HG03196 (cell line): ENCODE results near the gene DIRAS1.
"Not testable (repeated sequence)": the region's sequence is repeated elsewhere in the genome, so short reads cannot be mapped to it uniquely, and the experiment has no call there.

Experiments
- ATAC-seq: cut with Tn5 transposase; IDR thresholded peaks from one replicate; pipeline ENCODE4 v1.9.1; 2021; ENCODE audit not compliant: unreplicated experiment

The DIRAS1 gene

DNA sequence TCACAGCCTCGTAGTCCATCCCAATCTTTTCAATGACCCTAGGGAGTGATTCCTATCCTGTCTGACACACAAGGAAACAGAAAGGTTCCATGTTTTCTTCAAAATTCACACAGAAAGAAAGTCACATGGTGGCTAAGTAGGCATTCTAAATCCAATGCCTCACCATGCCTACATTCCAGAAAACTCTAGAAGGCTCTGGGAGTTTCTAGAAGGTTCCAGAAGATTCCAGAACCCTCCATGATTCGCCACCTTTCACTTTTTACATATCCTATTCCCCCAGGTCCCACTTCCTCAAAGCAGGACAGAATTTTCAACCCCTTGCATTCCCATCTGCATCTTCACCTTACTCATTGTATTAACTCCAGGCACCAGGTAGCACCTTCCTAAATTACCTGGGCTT lies 41.7 kb downstream of the DIRAS1 start:
- no peak for ATAC-seq

DNA sequence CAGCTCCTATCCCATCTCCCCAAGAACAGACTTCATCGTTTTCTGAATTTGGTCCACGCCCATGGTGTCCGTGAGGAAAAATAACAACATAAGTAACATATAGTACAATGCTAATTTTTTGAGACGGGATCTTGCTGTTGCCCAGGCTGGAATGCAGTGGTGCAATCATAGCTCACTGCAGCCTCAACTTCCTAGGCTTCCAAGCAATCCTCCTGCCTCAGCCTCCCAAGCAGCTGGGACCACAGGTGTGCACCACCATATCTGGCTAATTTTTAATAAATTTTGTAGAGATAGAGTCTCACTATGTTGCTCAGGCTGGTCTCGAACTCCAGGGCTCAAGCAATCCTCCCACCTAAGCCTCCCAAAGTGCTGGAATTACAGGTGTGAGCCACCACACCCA lies 42.2 kb downstream of the DIRAS1 start:
- not testable (repeated sequence) for ATAC-seq

DNA sequence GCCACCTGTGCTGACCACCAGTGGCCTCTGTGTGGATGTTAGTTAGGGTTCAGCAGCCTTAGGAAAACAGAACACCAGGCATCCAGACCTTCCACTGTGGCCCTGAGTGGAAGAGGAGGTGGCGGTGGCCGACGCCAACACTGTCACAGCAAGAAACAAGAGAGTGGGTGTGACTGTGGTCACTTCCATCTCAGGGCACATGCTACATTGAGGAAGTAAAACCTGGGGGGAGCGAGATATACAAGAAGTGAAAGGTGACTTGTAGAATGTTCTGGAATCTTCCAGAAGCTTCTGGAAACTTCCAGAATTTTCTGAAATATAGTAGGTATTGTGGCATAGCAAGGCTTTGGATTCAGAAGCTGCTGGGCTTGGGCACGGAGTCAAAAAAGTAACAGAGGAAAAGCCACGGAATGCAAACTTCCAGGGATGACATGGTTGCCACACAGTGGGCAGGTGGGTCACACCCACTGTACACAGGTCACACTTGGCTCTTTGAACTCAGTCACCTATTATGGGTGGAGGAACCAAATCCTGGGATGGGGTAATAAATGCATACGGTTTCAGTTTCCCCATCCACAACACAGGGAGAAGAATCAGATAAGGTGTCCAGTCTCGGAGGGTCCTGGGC lies 43.0 kb downstream of the DIRAS1 start:
- peak; percentile 52 for ATAC-seq

DNA sequence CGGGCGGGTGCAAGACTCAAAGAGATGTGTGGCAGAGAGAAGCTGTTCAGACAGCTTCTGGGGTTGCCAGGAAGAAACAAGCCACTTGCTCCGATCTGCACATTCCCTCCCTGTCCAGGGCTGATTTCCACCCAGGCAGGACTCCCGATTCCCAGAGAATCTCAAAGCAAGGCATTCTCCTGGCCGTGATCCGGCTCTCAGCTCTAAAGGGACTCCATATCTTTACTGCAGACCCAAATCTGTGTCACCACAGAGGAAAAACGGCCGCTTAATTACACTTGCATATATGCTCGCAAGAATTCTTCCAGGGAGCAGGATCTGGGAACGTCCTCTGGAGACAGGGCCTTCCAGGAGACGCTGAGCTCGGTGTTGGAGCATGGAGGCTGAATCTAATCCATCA lies 44.3 kb downstream of the DIRAS1 start:
- no peak for ATAC-seq

DNA sequence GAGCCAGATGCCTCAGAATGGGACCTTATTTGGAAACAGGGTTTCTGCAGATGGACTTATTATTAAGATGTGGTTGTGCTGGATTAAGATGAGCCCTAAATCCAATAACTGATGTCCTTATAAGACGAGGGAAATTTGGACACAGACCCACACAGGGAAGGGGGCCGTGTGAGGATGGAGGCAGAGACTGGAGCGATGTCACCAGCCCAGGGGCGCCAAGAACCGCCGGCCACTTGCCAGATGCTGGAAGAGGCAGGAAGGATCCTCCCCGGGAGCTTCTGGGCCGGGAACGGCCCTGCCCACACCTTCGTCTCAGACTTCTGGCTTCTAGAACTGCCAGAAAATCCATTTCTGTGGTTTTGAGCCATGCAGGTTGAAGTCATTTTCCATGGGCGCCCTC lies 45.3 kb downstream of the DIRAS1 start:
- no peak for ATAC-seq

DNA sequence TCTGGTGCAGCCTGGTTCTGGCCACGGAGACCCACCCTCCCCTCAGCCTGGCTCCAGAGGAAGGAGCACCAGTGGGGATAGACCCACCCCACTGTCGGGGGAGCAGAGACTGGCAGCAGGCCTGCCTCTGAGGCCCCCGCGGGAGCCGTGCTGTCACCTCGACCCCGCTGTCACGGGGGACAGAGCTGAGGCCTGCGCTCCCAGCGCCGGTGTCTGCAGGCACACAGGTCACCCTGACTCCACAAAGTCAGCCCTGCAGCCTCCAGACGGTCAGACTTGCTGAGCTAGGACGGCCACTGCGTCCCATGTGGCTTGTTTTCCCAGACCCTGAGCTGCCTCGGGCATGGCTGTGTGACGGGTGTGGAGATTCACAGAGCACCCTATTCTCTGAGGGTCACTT lies 51.0 kb downstream of the DIRAS1 start:
- ATAC-seq = no peak

DNA sequence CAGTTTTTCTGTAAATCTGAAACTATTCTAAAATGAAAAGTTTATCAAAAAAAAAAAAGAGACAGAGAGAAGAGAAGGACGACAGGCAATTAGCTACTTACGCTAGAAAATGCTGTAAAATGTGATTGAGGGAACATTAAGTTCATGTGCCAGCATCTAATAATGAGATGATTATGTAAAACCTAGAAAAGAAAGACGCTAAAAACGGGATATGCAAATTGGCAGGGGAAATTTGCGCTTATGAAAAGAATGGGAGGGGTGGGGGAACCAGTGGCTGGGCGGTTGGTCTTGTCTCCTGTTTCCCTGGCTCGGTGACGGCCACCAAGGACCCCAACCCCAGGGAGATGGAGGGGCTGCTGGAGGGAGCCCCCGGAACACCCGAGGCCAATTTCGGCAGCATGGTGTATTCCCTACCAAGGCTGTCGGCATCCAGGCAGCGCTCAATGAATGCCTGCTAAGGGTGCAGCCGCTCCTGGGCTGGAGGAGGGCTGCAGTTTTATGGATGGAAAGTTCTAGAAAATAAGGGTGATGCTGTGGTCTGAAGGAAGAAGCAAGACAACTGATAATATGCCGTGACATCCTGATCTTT lies 52.9 kb downstream of the DIRAS1 start:
- no peak for ATAC-seq

DNA sequence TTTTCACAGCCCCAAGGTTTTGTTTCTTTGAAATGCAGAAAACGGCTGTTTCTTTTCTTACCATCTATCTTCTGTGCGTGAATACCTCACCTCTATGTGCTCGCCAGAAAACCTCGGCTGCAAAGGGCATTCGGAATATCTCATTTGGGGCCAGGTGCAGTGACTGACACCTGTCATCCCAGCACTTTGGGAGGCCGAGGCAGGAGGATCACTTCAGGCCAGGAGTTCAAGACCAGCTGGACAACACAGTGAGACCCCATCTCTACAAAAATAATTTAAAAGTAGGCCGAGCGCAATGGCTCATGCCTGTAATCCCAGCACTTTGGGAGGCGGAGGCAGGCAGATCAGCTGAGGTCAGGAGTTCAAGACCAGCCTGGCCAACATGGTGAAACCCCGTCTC lies 53.8 kb downstream of the DIRAS1 start:
- ATAC-seq = not testable (repeated sequence)

DNA sequence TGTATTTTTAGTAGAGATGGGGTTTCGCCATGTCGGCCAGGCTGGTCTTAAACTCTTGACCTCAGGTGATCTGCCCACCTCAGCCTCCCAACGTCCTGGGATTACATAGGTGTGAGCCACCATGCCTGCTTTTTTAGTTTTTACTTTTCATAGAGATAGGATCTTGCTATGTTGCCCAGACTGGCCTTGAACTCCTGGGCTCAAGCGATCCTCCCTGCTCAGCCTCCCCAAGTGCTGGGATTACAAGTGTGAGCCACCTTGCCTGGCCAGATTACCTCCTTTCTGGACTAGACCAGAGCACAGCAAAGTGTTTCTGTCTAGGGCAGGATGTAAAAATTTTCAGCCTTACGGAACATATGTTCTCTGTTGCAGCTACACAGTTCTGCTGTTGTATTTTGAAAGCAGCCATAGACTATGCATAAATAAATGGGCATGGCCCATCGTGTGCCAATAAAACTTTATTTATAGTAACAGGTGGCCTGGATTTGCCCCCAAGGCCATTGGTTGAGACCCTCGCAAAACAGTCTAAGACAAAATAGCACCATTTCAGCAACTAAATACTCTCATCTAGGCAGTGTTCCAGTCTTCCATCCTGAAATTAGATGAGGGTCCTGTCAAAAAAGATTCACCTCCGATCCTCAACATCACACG lies 54.7 kb downstream of the DIRAS1 start:
- ATAC-seq = no peak

DNA sequence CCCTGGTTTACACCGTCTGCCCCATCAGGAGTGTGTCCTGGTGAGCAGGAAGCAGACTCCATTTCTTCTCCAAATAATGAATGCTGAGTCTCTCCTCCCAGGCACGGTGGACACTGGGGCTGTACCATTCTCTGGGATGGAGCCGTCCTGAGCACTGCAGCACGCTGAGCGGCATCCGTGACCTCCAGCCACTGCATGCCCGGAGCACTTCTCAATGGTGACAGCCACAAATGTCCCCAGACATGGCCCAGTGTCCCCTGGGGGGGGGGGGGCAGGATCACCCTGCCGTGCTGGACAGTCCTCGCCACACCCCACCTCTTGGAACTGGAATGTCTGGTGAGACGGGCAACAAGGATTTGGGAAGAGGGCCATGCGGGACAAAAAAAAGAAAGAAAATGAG lies 56.1 kb downstream of the DIRAS1 start:
- ATAC-seq = no peak
